GM21825 (cell line): ENCODE results near the gene NDUFAF8.

Experiments used
- ATAC-seq: cut with Tn5 transposase; IDR thresholded peaks from one replicate; pipeline ENCODE4 v1.9.1; 2021; ENCODE audit warnings: mild to moderate bottlenecking, moderate library complexity; ENCODE audit not compliant: unreplicated experiment

Gene NDUFAF8

DNA sequence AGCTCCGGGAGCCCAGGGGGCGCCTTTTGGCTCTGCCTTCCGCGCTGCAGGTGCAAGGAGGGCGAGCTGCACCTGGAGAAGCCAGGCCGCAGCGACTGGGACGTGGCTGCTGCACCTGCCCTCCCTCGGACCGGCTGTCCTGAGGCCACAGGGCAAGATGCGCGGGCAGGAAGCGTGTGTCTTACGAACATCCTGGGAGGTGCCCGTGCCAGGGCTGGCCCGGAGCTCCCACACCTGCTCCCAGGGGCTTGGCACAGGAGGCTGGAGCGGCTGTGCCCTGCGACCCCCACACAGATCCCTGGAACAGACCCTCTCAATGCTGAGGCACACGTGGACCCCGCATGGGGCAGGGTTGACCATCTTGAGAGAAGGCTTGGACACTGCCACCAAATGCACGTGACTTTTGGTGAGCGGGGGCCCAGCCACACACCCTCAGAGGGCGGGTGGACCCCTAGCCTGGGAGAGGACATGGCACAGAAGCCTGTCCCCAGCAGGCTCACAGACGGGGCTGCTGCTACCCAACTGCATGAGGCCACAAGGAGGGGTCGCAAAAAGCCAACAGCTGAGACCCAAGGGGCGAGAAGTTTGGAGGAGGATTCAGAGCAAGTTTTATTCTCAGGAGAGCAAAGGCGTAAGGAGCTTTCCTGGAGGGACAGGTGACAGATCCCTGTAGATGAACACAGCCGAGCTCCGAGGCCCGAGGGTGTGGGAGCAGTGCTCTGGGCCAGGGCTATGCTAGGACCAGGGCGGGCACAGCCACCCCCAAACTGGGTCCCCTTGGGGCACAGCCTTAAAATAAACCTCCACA lies 11.4 kb downstream of the NDUFAF8 start:
- no peak for ATAC-seq

DNA sequence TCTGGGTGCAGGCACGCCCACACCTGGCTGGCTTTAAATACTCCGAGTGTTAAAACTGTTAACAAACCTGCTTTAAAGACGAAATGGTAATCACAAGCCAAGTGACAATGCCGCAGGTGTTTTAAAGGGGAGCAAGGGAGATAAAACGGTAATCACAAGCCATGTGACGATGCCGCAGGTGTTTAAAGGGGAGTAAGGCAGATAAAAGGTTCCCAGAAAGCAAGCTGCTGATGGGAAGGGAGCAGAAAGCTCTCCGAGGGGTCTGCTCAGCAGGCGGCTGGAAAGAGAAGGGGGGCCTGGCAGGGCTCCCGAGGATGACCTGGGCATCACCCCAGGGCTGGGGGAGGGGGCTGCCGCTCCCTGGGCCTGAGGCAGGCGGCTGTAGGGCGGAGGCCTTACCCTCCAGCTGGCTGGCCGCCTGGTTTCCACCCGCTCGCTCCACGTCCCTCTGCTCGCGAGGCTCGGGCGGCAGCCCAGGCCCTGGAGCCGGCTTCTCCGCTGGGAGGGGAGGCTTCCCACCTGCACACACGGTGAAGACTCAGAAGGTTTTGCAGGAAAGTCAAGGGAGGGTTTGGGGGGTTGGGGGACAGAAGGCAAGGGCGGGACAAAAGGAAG lies 12.1 kb downstream of the NDUFAF8 start:
- ATAC-seq = no peak

DNA sequence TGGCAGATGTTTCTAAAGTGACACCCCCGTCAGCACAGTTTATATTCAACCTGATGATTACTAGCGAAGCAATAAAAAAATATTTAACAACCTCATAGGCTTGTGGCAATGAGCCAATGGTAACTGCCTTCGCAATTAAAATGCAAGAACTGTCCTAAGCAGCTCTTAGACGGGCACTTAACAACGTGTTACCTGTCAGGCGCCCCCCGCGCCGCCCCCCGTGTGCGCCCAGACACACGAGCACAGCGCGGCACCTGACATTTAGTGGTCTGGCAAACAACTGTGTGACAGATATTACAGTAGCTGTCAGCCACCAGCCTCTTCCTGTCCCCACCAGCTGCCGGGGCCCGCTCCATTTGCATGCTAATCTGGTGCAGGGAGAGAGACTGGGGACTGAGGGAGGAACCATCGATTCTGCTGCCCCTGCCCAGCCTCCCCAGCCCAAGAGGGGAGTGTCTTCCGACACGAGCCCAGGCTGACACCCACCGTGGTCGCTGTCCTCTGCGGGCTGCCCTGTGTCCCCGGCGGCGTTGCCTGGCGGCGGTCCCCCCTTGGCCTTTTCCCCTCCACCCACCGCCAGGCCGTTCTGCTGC lies 12.7 kb downstream of the NDUFAF8 start:
- ATAC-seq = no peak

- no peak for ATAC-seq
Measured at GRCh38 chr17:81252326-81252986, 13.3 kb downstream of the NDUFAF8 start.

GRCh38 chr17:81252987-81253329 lies 13.8 kb downstream of the NDUFAF8 start:
- no peak for ATAC-seq

GRCh38 chr17:81253358-81254131 lies 14.4 kb downstream of the NDUFAF8 start:
- no peak for ATAC-seq

- ATAC-seq = no peak
Measured at GRCh38 chr17:81254955-81255717, 16.0 kb downstream of the NDUFAF8 start.

- no peak for ATAC-seq
Measured at GRCh38 chr17:81256616-81257015, 17.5 kb downstream of the NDUFAF8 start.

GRCh38 chr17:81257533-81257932 lies 18.4 kb downstream of the NDUFAF8 start:
- ATAC-seq = no peak

DNA sequence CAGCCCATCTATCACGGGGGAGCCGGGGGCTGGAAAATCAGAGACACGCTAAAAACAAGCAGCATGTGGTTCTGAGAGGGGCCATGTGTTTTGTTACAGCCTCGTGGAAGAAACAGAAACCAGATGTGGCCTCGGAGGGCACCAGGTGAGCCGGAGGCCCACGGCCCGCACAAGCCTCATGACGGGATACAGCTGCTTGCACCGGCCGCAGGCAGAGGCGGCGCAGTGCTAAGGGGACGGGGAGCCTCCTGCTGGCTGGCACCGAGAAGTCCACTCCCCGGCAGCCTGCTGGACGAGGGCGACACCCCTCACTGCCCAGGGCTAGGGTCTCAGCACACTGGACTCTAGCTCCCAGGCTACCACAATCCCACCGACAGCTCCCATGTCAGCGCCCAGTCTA lies 19.2 kb downstream of the NDUFAF8 start:
- ATAC-seq = no peak

GRCh38 chr17:81259058-81259605 lies 20.0 kb downstream of the NDUFAF8 start:
- no peak for ATAC-seq

DNA sequence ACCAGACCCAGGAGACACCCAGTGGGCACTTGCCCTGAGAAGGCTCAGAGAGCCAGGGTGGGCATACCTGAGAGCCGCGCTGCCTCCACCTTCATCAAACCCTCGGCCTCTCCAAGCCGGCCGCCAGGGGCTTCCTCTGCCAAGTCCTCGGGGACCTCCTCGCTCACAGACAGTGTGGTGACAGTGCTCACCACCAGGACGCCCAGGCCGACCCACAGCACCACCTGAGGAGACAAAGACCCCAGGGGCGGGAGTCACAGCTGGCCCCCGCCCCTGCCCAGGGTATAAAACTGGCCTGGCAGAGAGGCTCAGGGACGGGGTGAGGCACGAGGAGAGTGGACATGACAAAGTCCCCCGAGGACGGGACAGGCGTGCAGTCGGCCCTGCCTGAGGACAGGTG lies 21.1 kb downstream of the NDUFAF8 start:
- no peak for ATAC-seq

- no peak for ATAC-seq
Measured at GRCh38 chr17:81260641-81261040, 21.5 kb downstream of the NDUFAF8 start.

DNA sequence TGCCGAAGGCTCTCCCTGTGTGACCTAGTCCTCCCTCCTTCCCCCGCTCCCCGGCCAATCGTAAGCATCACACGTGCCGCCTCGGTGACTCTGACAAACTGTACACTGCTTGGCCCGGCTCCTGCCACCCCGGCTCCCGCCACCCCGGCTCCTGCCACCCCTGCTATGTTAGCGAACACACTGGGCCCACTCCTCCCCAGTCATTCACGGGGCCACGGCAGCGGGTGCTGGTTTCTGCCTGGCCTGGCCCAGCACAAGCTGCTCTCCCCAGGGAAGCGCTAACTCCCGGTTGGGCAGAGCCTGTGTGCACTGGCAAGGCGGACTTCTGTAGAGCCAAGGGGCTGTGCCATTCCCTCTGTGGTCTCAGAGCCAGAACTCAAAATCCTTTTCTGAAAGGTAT lies 22.0 kb downstream of the NDUFAF8 start:
- no peak for ATAC-seq

- ATAC-seq = no peak
Measured at GRCh38 chr17:81261582-81262336, 22.6 kb downstream of the NDUFAF8 start.

DNA sequence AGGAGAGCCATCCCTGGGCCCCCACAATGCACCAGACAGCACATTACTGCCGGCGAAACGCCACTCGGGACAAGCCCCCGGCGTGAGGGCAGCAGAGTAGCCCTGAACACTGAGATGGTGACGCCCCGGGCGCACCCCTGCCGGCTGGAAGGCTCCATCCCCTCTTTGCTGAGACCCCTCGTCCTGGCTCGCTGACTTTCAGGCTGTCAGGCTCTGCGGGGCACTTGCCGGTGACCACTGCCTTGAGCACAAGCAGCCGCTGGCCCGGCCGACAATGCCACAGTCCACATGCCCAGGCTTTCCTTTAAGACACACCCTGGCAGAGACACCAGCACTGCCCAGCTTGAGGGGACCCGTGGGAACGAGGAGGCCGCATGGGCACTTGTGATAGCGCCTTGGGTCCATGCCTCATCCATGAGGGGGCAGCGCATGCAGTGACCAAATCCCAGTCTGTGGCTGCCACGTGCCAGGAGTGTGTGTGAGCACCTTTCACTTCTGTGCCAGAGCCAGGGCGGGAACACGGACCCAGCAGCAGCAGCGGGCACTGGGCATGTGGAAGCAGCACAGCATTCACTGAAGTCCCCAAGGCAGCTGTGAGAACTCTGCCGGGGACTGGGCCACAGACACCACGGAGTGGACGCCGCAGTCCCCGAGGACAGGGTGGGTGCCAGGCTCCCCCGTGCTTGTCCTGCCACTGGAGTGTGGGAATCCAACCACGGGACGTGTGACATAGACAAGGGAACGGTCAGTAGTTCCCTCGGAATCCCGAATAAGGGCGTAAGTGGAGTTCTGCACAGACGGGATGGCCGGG lies 24.5 kb downstream of the NDUFAF8 start:
- no peak for ATAC-seq

GRCh38 chr17:81264640-81265039 lies 25.5 kb downstream of the NDUFAF8 start:
- ATAC-seq = no peak

GRCh38 chr17:81265576-81265975 lies 26.5 kb downstream of the NDUFAF8 start:
- no peak for ATAC-seq
